HG03196 (cell line): Measurements from ENCODE around the gene RNASEL.
"Not testable (repeated sequence)": the region's sequence is repeated elsewhere in the genome, so short reads cannot be mapped to it uniquely, and the experiment has no call there.

Experiments used
- ATAC-seq: cut with Tn5 transposase; IDR thresholded peaks from one replicate; pipeline ENCODE4 v1.9.1; 2021; ENCODE audit not compliant: unreplicated experiment

The RNASEL gene

GRCh38 chr1:182588500-182589396 is at the start of gene RNASEL:
RNASEL (minus strand) TSS chr1:182589256; CDS start chr1:182586806, 2,450 bp downstream.
- ATAC-seq = peak; percentile 72

- no peak for ATAC-seq
Measured at GRCh38 chr1:182637769-182638168, 48.7 kb upstream of the RNASEL start.

- no peak for ATAC-seq
Measured at GRCh38 chr1:182635871-182636270, 46.8 kb upstream of the RNASEL start.

- no peak for ATAC-seq
Measured at GRCh38 chr1:182634306-182635072, 45.4 kb upstream of the RNASEL start.

GRCh38 chr1:182633657-182634281 is 44.7 kb upstream of the RNASEL start:
- no peak for ATAC-seq

GRCh38 chr1:182633031-182633430 is 44.0 kb upstream of the RNASEL start:
- no peak for ATAC-seq

GRCh38 chr1:182632441-182632857 is 43.4 kb upstream of the RNASEL start:
- ATAC-seq = not testable (repeated sequence)

GRCh38 chr1:182631954-182632353 is 42.9 kb upstream of the RNASEL start:
- ATAC-seq = no peak

GRCh38 chr1:182631053-182631677 is 42.1 kb upstream of the RNASEL start:
- ATAC-seq = no peak

GRCh38 chr1:182630586-182630985 is 41.5 kb upstream of the RNASEL start:
- no peak for ATAC-seq

- peak; percentile 70 for ATAC-seq
Measured at GRCh38 chr1:182629499-182630096, 40.5 kb upstream of the RNASEL start.

GRCh38 chr1:182629080-182629479 is 40.0 kb upstream of the RNASEL start:
- no peak for ATAC-seq

GRCh38 chr1:182628657-182629056 is 39.6 kb upstream of the RNASEL start:
- ATAC-seq = no peak

- no peak for ATAC-seq
Measured at GRCh38 chr1:182627622-182628021, 38.6 kb upstream of the RNASEL start.

GRCh38 chr1:182626527-182626926 is 37.5 kb upstream of the RNASEL start:
- ATAC-seq = no peak

- no peak for ATAC-seq
Measured at GRCh38 chr1:182625719-182626504, 36.9 kb upstream of the RNASEL start.

- no peak for ATAC-seq
Measured at GRCh38 chr1:182625024-182625423, 36.0 kb upstream of the RNASEL start.

GRCh38 chr1:182624577-182624976 is 35.5 kb upstream of the RNASEL start:
- ATAC-seq = no peak

GRCh38 chr1:182622901-182623528 is 34.0 kb upstream of the RNASEL start:
- ATAC-seq = peak; percentile 60
